GM23338 (cell line): ENCODE data around the gene AKT2. TPM values are rescaled to one million over a fixed set of nuclear protein-coding genes. Genes with fewer than 3 reads are reported as not detected.
A peak's percentile ranks its signal among the peaks of the same experiment; 100 is the strongest.

Experiments
- ATAC-seq: fragments of 200-7000 bp; cut with Tn5 transposase; 3 replicates; pipeline ENCODE4 v1.9.1; 2020
- DNase-seq: peaks from one replicate; pipeline ENCODE4 v3.0.0-alpha.2; 2015; ENCODE audit warnings: low spot score
- H2AFZ ChIP-seq: fragments of 200-600 bp; sonication (generic); 2 replicates; pipeline ENCODE4 v1.8.0; 2016; ENCODE audit warnings: antibody characterized with exemption, mild to moderate bottlenecking, moderate library complexity
- H3F3A ChIP-seq: fragments of 200-600 bp; sonication (generic); replicated peaks from 2 replicates; pipeline ENCODE4 v1.8.0; 2017; ENCODE audit warnings: antibody characterized with exemption, mixed run types, low read depth
- H3K27ac ChIP-seq: fragments of 200-600 bp; sonication (generic); 2 replicates; pipeline ENCODE4 v1.6.1; 2016; ENCODE audit warnings: low read depth
- H3K27me3 ChIP-seq: fragments of 200-600 bp; sonication (generic); 2 replicates; pipeline ENCODE4 v1.8.0; 2016; ENCODE audit warnings: mild to moderate bottlenecking, mixed run types, moderate library complexity; ENCODE audit not compliant: insufficient read depth
- H3K36me3 ChIP-seq: fragments of 200-600 bp; sonication (generic); 2 replicates; pipeline ENCODE4 v1.8.0; 2016; ENCODE audit warnings: mild to moderate bottlenecking; ENCODE audit not compliant: insufficient read depth
- H3K4me1 ChIP-seq: fragments of 200-600 bp; sonication (generic); 2 replicates; pipeline ENCODE4 v1.8.0; 2016; ENCODE audit warnings: mild to moderate bottlenecking, moderate library complexity; ENCODE audit not compliant: insufficient read depth
- H3K4me2 ChIP-seq: fragments of 200-600 bp; sonication (generic); 2 replicates; pipeline ENCODE4 v1.7.1; 2017; ENCODE audit warnings: mixed run types
- H3K4me3 ChIP-seq: fragments of 200-600 bp; sonication (generic); 2 replicates; pipeline ENCODE4 v1.6.1; 2016; ENCODE audit warnings: mixed run types
- H3K79me2 ChIP-seq: fragments of 200-600 bp; sonication (generic); replicated peaks from 2 replicates; pipeline ENCODE4 v1.8.0; 2017; ENCODE audit warnings: mild to moderate bottlenecking; ENCODE audit not compliant: insufficient read depth
- H3K9me2 ChIP-seq: fragments of 200-600 bp; sonication (generic); 2 replicates; pipeline ENCODE4 v1.8.0; 2017; ENCODE audit not compliant: insufficient read depth
- H4K20me1 ChIP-seq: fragments of 200-600 bp; sonication (generic); replicated peaks from 2 replicates; pipeline ENCODE4 v1.8.0; 2017; ENCODE audit warnings: mild to moderate bottlenecking; ENCODE audit not compliant: insufficient read depth
- H3K27ac Mint-ChIP-seq: 2 replicates; pipeline ENCODE4 v1.8.0; 2020; ENCODE audit warnings: inconsistent platforms, mild to moderate bottlenecking, moderate library complexity, mixed read lengths
- H3K27me3 Mint-ChIP-seq: 3 replicates; pipeline ENCODE4 v1.8.0; 2022; ENCODE audit warnings: low read depth, mild to moderate bottlenecking, moderate library complexity, mixed read lengths, inconsistent platforms; ENCODE audit not compliant: insufficient read depth, poor library complexity
- H3K36me3 Mint-ChIP-seq: 3 replicates; pipeline ENCODE4 v1.8.0; 2021; ENCODE audit warnings: low read depth, mild to moderate bottlenecking, inconsistent platforms, moderate library complexity, mixed read lengths
- H3K4me1 Mint-ChIP-seq: 3 replicates; pipeline ENCODE4 v1.8.0; 2020; ENCODE audit warnings: mild to moderate bottlenecking, inconsistent platforms, mixed read lengths
- H3K4me3 Mint-ChIP-seq: 3 replicates; pipeline ENCODE4 v1.8.0; 2021; ENCODE audit warnings: moderate library complexity, mild to moderate bottlenecking, inconsistent platforms, mixed read lengths
- H3K9me3 Mint-ChIP-seq: 3 replicates; pipeline ENCODE4 v1.8.0; 2020; ENCODE audit warnings: moderate library complexity, mild to moderate bottlenecking, inconsistent platforms, mixed read lengths
- EZH2 ChIP-seq: fragments of 200-600 bp; sonication (generic); IDR thresholded peaks from one replicate; pipeline ENCODE4 v1.8.0; 2017; ENCODE audit warnings: antibody characterized with exemption, mild to moderate bottlenecking, low read depth; ENCODE audit not compliant: unreplicated experiment
- STAT1 ChIP-seq: IDR thresholded peaks from one replicate; pipeline ENCODE4 v1.6.1; 2016; ENCODE audit warnings: antibody characterized with exemption; ENCODE audit not compliant: unreplicated experiment
- ZNF331 ChIP-seq: fragments of 250-450 bp; sonication (Bioruptor Pico); IDR thresholded peaks from 2 replicates; pipeline ENCODE4 v1.5.0; 2020; ENCODE audit warnings: low read depth, mild to moderate bottlenecking, moderate library complexity
- ZNF462 ChIP-seq: fragments of 250-450 bp; sonication (Bioruptor Pico); IDR thresholded peaks from 2 replicates; pipeline ENCODE4 v1.5.0; 2020; ENCODE audit warnings: mild to moderate bottlenecking, moderate library complexity
- polyA plus RNA-seq: library from polyadenylated mRNA; unstranded; fragments of >200 nt; fragmentation: Nextera tagmentation; extraction: Ambion mirVana; gene quantifications from 2 replicates; pipeline ENCODE4 v1.2.1, GENCODE V29; 2016
- total RNA-seq: library from RNA; depleted of rRNA; stranded (reverse); fragments of >200 nt; shearing (Covaris generic); gene quantifications from 2 replicates; pipeline ENCODE4 v1.2.3, GENCODE V29; 2014
- TF ChIP-seq, protein P1 (sequence below), 2 experiments: fragments of 200-600 bp in 1 of 2; sonication (generic) in 1 of 2; conservative IDR thresholded peaks; 2 replicates each; pipeline versions ENCODE4 v1.5.1 to v1.6.1; 2016 to 2017; ENCODE audit warnings: antibody characterized with exemption in 2 of 2, low read depth in 2 of 2, mild to moderate bottlenecking in 2 of 2, moderate library complexity in 1 of 2

AKT2 gene
- total and polyA plus RNA-seq, 2 experiments from 2014 or later, result 17.6 to 123 TPM

DNA sequence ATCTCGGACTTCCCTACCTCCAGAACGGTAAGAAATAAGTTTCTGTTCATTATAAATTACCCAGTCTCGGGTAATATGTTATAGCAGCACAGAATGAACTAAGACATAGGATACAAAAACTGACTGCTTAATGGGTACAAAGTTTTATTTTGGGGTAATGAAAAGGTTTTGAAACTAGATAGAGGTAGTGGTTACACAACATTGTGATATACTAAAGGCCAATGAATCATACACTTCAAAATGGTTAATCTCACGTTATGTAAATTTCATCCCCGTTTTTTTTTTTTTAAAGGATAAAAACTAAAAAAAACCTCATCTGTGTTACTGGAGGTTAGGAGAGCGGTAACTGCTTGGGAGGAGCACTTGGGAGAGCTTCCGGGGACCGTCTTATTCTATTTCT, 23.5 kb downstream of the AKT2 start:
- peaks cover 6% of the 10 kb centered on the region; the same call in 1 of the 2 replicates for H3K36me3 ChIP-seq
- peaks cover 7% of the 10 kb centered on the region for H4K20me1 ChIP-seq
- no peaks in the 10 kb centered on the region for H3K9me3 Mint-ChIP-seq
- H3K4me3 ChIP-seq, result no peak overlapping the region
- H3K27ac ChIP-seq, result 0 out of 2 replicates have a peak overlapping the region, but pooled peaks have one; percentile 45
- no peaks in the 10 kb centered on the region for H3K27me3 ChIP-seq
- no peak overlapping the region for H3K4me3 Mint-ChIP-seq
- peaks cover 7% of the 10 kb centered on the region for H3K27me3 Mint-ChIP-seq
- DNase-seq, result no peak
- no peak overlapping the region for H3K4me2 ChIP-seq
- no peaks in the 10 kb centered on the region for H3K9me2 ChIP-seq
- H3K4me1 Mint-ChIP-seq, result 0 out of 3 replicates have a peak, but pooled peaks cover 4% of the 10 kb centered on the region
- no peaks in the 10 kb centered on the region for H3F3A ChIP-seq
- peaks cover 20% of the 10 kb centered on the region for H3K36me3 Mint-ChIP-seq
- no peak overlapping the region for H2AFZ ChIP-seq
- no peak for TF ChIP-seq ZNF462 (CRISPR knock-in tag)
- TF ChIP-seq EZH2, result no peak
- TF ChIP-seq STAT1, result no peak
- no peak for TF ChIP-seq ZNF331
- TF ChIP-seq, protein P1, sequence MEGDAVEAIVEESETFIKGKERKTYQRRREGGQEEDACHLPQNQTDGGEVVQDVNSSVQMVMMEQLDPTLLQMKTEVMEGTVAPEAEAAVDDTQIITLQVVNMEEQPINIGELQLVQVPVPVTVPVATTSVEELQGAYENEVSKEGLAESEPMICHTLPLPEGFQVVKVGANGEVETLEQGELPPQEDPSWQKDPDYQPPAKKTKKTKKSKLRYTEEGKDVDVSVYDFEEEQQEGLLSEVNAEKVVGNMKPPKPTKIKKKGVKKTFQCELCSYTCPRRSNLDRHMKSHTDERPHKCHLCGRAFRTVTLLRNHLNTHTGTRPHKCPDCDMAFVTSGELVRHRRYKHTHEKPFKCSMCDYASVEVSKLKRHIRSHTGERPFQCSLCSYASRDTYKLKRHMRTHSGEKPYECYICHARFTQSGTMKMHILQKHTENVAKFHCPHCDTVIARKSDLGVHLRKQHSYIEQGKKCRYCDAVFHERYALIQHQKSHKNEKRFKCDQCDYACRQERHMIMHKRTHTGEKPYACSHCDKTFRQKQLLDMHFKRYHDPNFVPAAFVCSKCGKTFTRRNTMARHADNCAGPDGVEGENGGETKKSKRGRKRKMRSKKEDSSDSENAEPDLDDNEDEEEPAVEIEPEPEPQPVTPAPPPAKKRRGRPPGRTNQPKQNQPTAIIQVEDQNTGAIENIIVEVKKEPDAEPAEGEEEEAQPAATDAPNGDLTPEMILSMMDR (conservative IDR thresholded peaks at IDR 0.05; ENCODE audit: low read depth in 2 of 2), result no peak
- H3K27ac Mint-ChIP-seq, result no peak overlapping the region
- H3K4me1 ChIP-seq, result no peaks in the 10 kb centered on the region
- ATAC-seq, result no peak
- peaks cover 36% of the 10 kb centered on the region for H3K79me2 ChIP-seq
